IMR-90 (cell line): ENCODE measurements around the gene NT5DC1. TPM values are rescaled to one million over a fixed set of nuclear protein-coding genes. Genes with fewer than 3 reads are reported as not detected.

Experiments used
- ATAC-seq: fragments of 200-7000 bp; cut with Tn5 transposase; 2 replicates; pipeline ENCODE4 v1.9.1; 2020; ENCODE audit warnings: low read depth, mild to moderate bottlenecking, moderate library complexity
- BruUV-seq: library from RNA; stranded (reverse); fragments of 400-500 nt; replicated peaks from 2 replicates; lab custom pipeline; 2021; lab: Mats Ljungman, UMichigan
- CTCF ChIA-PET: fragments of 300-600 bp; formaldehyde crosslinking; extraction: SDS; loops from one replicate; lab custom pipeline; 2021; ENCODE audit warnings: antibody characterized with exemption; lab: Yijun Ruan, JAX
- POLR2A ChIA-PET: fragments of 300-600 bp; sonication (Branson Sonifier 250); formaldehyde crosslinking; loops from one replicate; lab custom pipeline; 2022; ENCODE audit warnings: antibody characterized with exemption; ENCODE audit not compliant: unreplicated experiment; lab: Charles Lee
- DNase-seq: peaks from one replicate; pipeline ENCODE4 v3.0.0; 2013
- H2AFZ ChIP-seq: replicated peaks from 2 replicates; pipeline ENCODE3; 2013; ENCODE audit warnings: low read length, mild to moderate bottlenecking; ENCODE audit not compliant: poor library complexity
- H2AK5ac ChIP-seq: 2 replicates; pipeline ENCODE4 v1.6.1; 2013; ENCODE audit warnings: low read depth, low read length, inconsistent platforms
- H2AK9ac ChIP-seq: replicated peaks from 2 replicates; pipeline ENCODE3; 2013; ENCODE audit warnings: mild to moderate bottlenecking, low read depth, low read length, moderate library complexity; ENCODE audit not compliant: poor library complexity
- H2BK120ac ChIP-seq: 2 replicates; pipeline ENCODE4 v1.6.1; 2013; ENCODE audit warnings: low read depth, low read length, inconsistent platforms
- H2BK15ac ChIP-seq: 3 replicates; pipeline ENCODE4 v1.6.1; 2013; ENCODE audit warnings: low read depth, low read length, inconsistent platforms
- H2BK20ac ChIP-seq: 2 replicates; pipeline ENCODE4 v1.6.1; 2013; ENCODE audit warnings: low read depth, mild to moderate bottlenecking, inconsistent platforms, low read length, moderate library complexity
- H2BK5ac ChIP-seq: 2 replicates; pipeline ENCODE4 v1.6.1; 2013; ENCODE audit warnings: mild to moderate bottlenecking, low read depth, low read length, inconsistent platforms; ENCODE audit not compliant: poor library complexity, severe bottlenecking
- H3K14ac ChIP-seq: replicated peaks from 2 replicates; pipeline ENCODE4 v1.6.1; 2013; ENCODE audit warnings: low read depth, low read length, inconsistent platforms
- H3K18ac ChIP-seq: 2 replicates; pipeline ENCODE4 v1.6.1; 2013; ENCODE audit warnings: low read depth, low read length, control low read depth
- H3K23ac ChIP-seq: 2 replicates; pipeline ENCODE4 v1.6.1; 2013; ENCODE audit warnings: low read depth, low read length, inconsistent platforms
- H3K27ac ChIP-seq: 2 replicates; pipeline ENCODE4 v1.5.1; 2013; ENCODE audit warnings: mild to moderate bottlenecking, control low read depth, low read length; ENCODE audit not compliant: insufficient read depth
- H3K27me3 ChIP-seq: 2 replicates; pipeline ENCODE4 v1.6.1; 2013; ENCODE audit warnings: low read length; ENCODE audit not compliant: control insufficient read depth, insufficient read depth
- H3K36me3 ChIP-seq: 2 replicates; pipeline ENCODE4 v1.6.1; 2013; ENCODE audit warnings: low read length, mixed read lengths; ENCODE audit not compliant: control insufficient read depth, insufficient read depth
- H3K4ac ChIP-seq: 2 replicates; pipeline ENCODE4 v1.6.1; 2013; ENCODE audit warnings: low read depth, low read length, inconsistent platforms
- H3K4me1 ChIP-seq: 2 replicates; pipeline ENCODE4 v1.6.1; 2013; ENCODE audit warnings: low read length, mixed read lengths; ENCODE audit not compliant: control insufficient read depth, insufficient read depth
- H3K4me2 ChIP-seq: 2 replicates; pipeline ENCODE4 v1.6.1; 2013; ENCODE audit warnings: low read depth, mild to moderate bottlenecking, control low read depth, low read length, moderate library complexity
- H3K4me3 ChIP-seq: 2 replicates; pipeline ENCODE4 v1.5.1; 2013; ENCODE audit warnings: low read depth, mild to moderate bottlenecking, control low read depth, low read length, moderate library complexity; ENCODE audit not compliant: insufficient read depth
- H3K56ac ChIP-seq: 2 replicates; pipeline ENCODE4 v1.6.1; 2013; ENCODE audit warnings: low read length, inconsistent platforms; ENCODE audit not compliant: insufficient read depth; ENCODE audit errors: extremely low read depth
- H3K79me1 ChIP-seq, 2 experiments: 2 replicates each; pipeline ENCODE4 v1.6.1; 2013; ENCODE audit warnings: low read length in 2 of 2, inconsistent platforms in 1 of 2, low read depth in 1 of 2
- H3K9ac ChIP-seq: 2 replicates; pipeline ENCODE4 v1.6.1; 2013; ENCODE audit warnings: low read depth, low read length, control low read depth
- H3K9me1 ChIP-seq: 2 replicates; pipeline ENCODE4 v1.6.1; 2013; ENCODE audit warnings: low read length, inconsistent platforms; ENCODE audit not compliant: insufficient read depth
- H3K9me3 ChIP-seq: 2 replicates; pipeline ENCODE4 v1.6.1; 2013; ENCODE audit warnings: low read length; ENCODE audit not compliant: control insufficient read depth, insufficient read depth
- H4K20me1 ChIP-seq: 2 replicates; pipeline ENCODE4 v1.6.1; 2013; ENCODE audit warnings: low read length, inconsistent platforms; ENCODE audit not compliant: insufficient read depth
- H4K5ac ChIP-seq: 2 replicates; pipeline ENCODE4 v1.6.1; 2013; ENCODE audit warnings: mild to moderate bottlenecking, low read depth, low read length, control low read depth
- H4K8ac ChIP-seq, 2 experiments: 2 replicates each; pipeline ENCODE4 v1.6.1; 2013; ENCODE audit warnings: low read depth in 2 of 2, low read length in 2 of 2, control low read depth in 1 of 2, inconsistent platforms in 1 of 2
- H4K91ac ChIP-seq: 2 replicates; pipeline ENCODE4 v1.6.1; 2013; ENCODE audit warnings: low read depth, low read length, inconsistent platforms; ENCODE audit not compliant: insufficient read depth
- BHLHE40 ChIP-seq: fragments of 150-350 bp; IDR thresholded peaks from 2 replicates; pipeline ENCODE4 v1.6.1; 2016; ENCODE audit warnings: mild to moderate bottlenecking, low read depth, low read length
- CEBPB ChIP-seq: IDR thresholded peaks from 2 replicates; pipeline ENCODE4 v1.6.1; 2012; ENCODE audit warnings: low read depth, low read length, improper control_type of control experiment
- CHD1 ChIP-seq: IDR thresholded peaks from 2 replicates; pipeline ENCODE4 v1.6.1; 2012; ENCODE audit warnings: low read depth, low read length, improper control_type of control experiment
- ELK1 ChIP-seq: fragments of 150-350 bp; IDR thresholded peaks from 2 replicates; pipeline ENCODE4 v1.6.1; 2016; ENCODE audit warnings: low read depth, mild to moderate bottlenecking, low read length, moderate library complexity, borderline replicate concordance
- MAFK ChIP-seq: IDR thresholded peaks from 2 replicates; pipeline ENCODE4 v1.6.1; 2012; ENCODE audit warnings: low read depth, low read length, improper control_type of control experiment
- MXI1 ChIP-seq: IDR thresholded peaks from 2 replicates; pipeline ENCODE4 v1.6.1; 2012; ENCODE audit warnings: low read depth, mild to moderate bottlenecking, low read length, moderate library complexity, borderline replicate concordance
- NFE2L2 ChIP-seq: fragments of 150-350 bp; IDR thresholded peaks from 2 replicates; pipeline ENCODE4 v1.6.1; 2016; ENCODE audit warnings: low read depth, mild to moderate bottlenecking, low read length
- POLR2A ChIP-seq: IDR thresholded peaks from 2 replicates; pipeline ENCODE4 v1.6.1; 2012; ENCODE audit warnings: mild to moderate bottlenecking, low read depth, low read length
- RAD21 ChIP-seq: IDR thresholded peaks from 2 replicates; pipeline ENCODE4 v1.6.1; 2012; ENCODE audit warnings: low read length, improper control_type of control experiment
- RCOR1 ChIP-seq: IDR thresholded peaks from 2 replicates; pipeline ENCODE4 v1.6.1; 2012; ENCODE audit warnings: mild to moderate bottlenecking, low read length, improper control_type of control experiment; ENCODE audit not compliant: insufficient replicate concordance
- RFX5 ChIP-seq: IDR thresholded peaks from 2 replicates; pipeline ENCODE4 v1.8.0; 2012; ENCODE audit warnings: low read depth, mild to moderate bottlenecking, low read length, moderate library complexity
- SMC3 ChIP-seq: fragments of 150-350 bp; IDR thresholded peaks from 2 replicates; pipeline ENCODE4 v1.6.1; 2016; ENCODE audit warnings: low read depth, mild to moderate bottlenecking, antibody characterized with exemption, low read length, moderate library complexity
- USF2 ChIP-seq: fragments of 150-350 bp; IDR thresholded peaks from 2 replicates; pipeline ENCODE4 v1.6.1; 2017; ENCODE audit warnings: mild to moderate bottlenecking, antibody characterized with exemption, low read length, low read depth
- WGBS, 2 experiments: methylation state at CpG; one replicate each; pipeline versions ENCODE4 v1.1.5 to v1.1.7; 2013; ENCODE audit warnings: missing lambda C conversion rate in 2 of 2; ENCODE audit not compliant: insufficient read length in 1 of 2; ENCODE audit errors: extremely low coverage in 2 of 2; 5-methylcytosine and 5-hydroxymethylcytosine counted together
- dilution Hi-C: fragments of 300-500 bp; cut with HindIII; formaldehyde crosslinking; loops from one replicate; pipeline ENCODE4 v1.14.3; 2018; ENCODE audit warnings: low sequenced_read_pairs; ENCODE audit not compliant: unreplicated experiment
- in situ Hi-C: fragments of 300-500 bp; cut with MboI; formaldehyde crosslinking; loops from 3 replicates; pipeline ENCODE4 v1.14.3; 2019; ENCODE audit warnings: low sequenced_read_pairs, inconsistent platforms, mixed read lengths
- intact Hi-C: fragments of 100-400 bp; cut with micrococcal nuclease; formaldehyde crosslinking; loops from 2 replicates; pipeline ENCODE4 v1.10.0; 2022
- polyA plus RNA-seq, 3 experiments: library from polyadenylated mRNA; depleted of rRNA; stranded (reverse); fragments of >200 nt; gene quantifications; 2 replicates each; pipeline ENCODE4 v1.2.3, GENCODE V29; 2012; ENCODE audit warnings: low replicate concordance in 1 of 3
- total RNA-seq: library from RNA; depleted of rRNA; stranded (reverse); fragments of >200 nt; gene quantifications from 2 replicates; pipeline ENCODE4 v1.2.3, GENCODE V29; 2012

NT5DC1 gene
- total and polyA plus RNA-seq, 2 of the 4 experiments (the other 2 are of a cell fraction) = 11.7 to 16.8 TPM

GRCh38 chr6:116229287-116229913, 128.7 kb downstream of the NT5DC1 start:
- peak overlapping the region; percentile 27; the same call in 1 of the 2 replicates for H3K4me3 ChIP-seq
- H2AFZ ChIP-seq = peak overlapping the region; percentile 73
- no peak overlapping the region for H2BK5ac ChIP-seq
- H4K8ac ChIP-seq = peak overlapping the region; percentile 20 to 87; a peak in 3 of 4 replicates
- no peak overlapping the region for H2BK15ac ChIP-seq
- no peak overlapping the region for H3K27ac ChIP-seq
- intact Hi-C loops = no loop called here
- H3K9me1 ChIP-seq = no peaks in the 10 kb centered on the region
- ATAC-seq (peak; percentile 96), DNase-seq (peak; percentile 91)
- H3K23ac ChIP-seq = no peak overlapping the region
- no peak overlapping the region for H4K91ac ChIP-seq
- no peak overlapping the region for H3K18ac ChIP-seq
- TF ChIP-seq RCOR1 (no peak), POLR2A (no peak), NFE2L2 (no peak), MXI1 (no peak), MAFK (peak; percentile 7; the same call in 1 of the 2 replicates), RAD21 (no peak), CHD1 (no peak), USF2 (no peak), SMC3 (no peak), BHLHE40 (no peak), CEBPB (no peak), ELK1 (no peak), RFX5 (peak; percentile 98)
- WGBS, 2 experiments = 48% methylated on average over 11 of the region's 17 CpGs; no CpG with 5 or more reads in 1 of the 2 experiments
- H4K5ac ChIP-seq = peak overlapping the region; percentile 3; the same call in 1 of the 2 replicates
- no TSS peak for BruUV-seq
- H2BK120ac ChIP-seq = no peak overlapping the region
- ChIA-PET POLR2A (no interaction called here), CTCF (interaction anchor here (0.6 kb wide), 1 partner anchor 336 kb away, joined by 3 read pairs; no protein-coding TSS in a partner anchor)
- no peak overlapping the region for H3K56ac ChIP-seq
- no peak overlapping the region for H2BK20ac ChIP-seq
- no peaks in the 10 kb centered on the region for H4K20me1 ChIP-seq
- H3K79me1 ChIP-seq = no peaks in the 10 kb centered on the region
- H2AK5ac ChIP-seq = peak overlapping the region; percentile 3; the same call in 1 of the 2 replicates
- H3K36me3 ChIP-seq = no peaks in the 10 kb centered on the region
- no peaks in the 10 kb centered on the region for H3K9me3 ChIP-seq
- in situ Hi-C loops = no loop called here
- H3K4ac ChIP-seq = no peak overlapping the region
- dilution Hi-C loops = no loop called here
- H3K4me2 ChIP-seq = peak overlapping the region; percentile 63
- H2AK9ac ChIP-seq = no peak overlapping the region
- H3K4me1 ChIP-seq = no peaks in the 10 kb centered on the region
- no peak overlapping the region; the same call in 1 of the 2 replicates for H3K9ac ChIP-seq
- H3K14ac ChIP-seq = no peak overlapping the region
- no peaks in the 10 kb centered on the region for H3K27me3 ChIP-seq
